Measurements from ENCODE around the gene POLR2H.

DNA sequence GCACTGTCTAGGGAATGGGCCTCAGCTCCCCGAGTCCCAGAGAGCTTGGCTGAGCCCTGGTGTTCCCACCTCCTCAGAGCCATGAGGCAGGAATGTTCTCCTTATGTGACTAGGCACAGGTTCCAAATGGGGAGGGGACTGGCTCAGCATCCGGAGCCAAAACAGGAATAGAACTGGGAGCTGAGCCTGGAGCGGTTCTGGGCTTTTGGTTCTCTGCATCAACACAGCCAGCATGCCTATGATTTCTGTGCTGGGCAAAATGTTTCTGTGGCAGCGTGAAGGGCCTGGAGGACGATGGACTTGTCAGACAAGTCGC is 24.2 kb upstream of the POLR2H start, which contains the start of gene FAM131A:
- TF ChIP-seq EZH2 (IDR thresholded peaks at IDR 0.05; ENCODE audit: borderline replicate concordance, insufficient read depth, low read depth, low read length, poor library complexity, severe bottlenecking), result no peak
- TF ChIP-seq, protein P1, sequence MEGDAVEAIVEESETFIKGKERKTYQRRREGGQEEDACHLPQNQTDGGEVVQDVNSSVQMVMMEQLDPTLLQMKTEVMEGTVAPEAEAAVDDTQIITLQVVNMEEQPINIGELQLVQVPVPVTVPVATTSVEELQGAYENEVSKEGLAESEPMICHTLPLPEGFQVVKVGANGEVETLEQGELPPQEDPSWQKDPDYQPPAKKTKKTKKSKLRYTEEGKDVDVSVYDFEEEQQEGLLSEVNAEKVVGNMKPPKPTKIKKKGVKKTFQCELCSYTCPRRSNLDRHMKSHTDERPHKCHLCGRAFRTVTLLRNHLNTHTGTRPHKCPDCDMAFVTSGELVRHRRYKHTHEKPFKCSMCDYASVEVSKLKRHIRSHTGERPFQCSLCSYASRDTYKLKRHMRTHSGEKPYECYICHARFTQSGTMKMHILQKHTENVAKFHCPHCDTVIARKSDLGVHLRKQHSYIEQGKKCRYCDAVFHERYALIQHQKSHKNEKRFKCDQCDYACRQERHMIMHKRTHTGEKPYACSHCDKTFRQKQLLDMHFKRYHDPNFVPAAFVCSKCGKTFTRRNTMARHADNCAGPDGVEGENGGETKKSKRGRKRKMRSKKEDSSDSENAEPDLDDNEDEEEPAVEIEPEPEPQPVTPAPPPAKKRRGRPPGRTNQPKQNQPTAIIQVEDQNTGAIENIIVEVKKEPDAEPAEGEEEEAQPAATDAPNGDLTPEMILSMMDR (IDR thresholded peaks at IDR 0.05), result no peak
